ENCODE measurements around the gene BEND7. TPM values are rescaled to one million over a fixed set of nuclear protein-coding genes. Genes with fewer than 3 reads are reported as not detected.

BEND7 gene
- total RNA-seq, 3 donors from 2014 or later: 17.1 to 33.4 (median 28.7) TPM

- Histone ChIP-seq H3K9me3 (no peaks in the 10 kb centered on the region), H3K4me1 (ENCODE audit: low read depth) (no peaks in the 10 kb centered on the region), H3K36me3 (ENCODE audit: low read depth) (no peaks in the 10 kb centered on the region), H3K4me3 (no peak overlapping the region)
- no peak for TF ChIP-seq CTCF (IDR thresholded peaks at IDR 0.05)
- no peak for ATAC-seq
- no peak for DNase-seq
- intact Hi-C loops (cut with DNase I, micrococcal nuclease): no loop called here
Observed at GRCh38 chr10:13395540-13395939, 133.3 kb downstream of the BEND7 start.

DNA sequence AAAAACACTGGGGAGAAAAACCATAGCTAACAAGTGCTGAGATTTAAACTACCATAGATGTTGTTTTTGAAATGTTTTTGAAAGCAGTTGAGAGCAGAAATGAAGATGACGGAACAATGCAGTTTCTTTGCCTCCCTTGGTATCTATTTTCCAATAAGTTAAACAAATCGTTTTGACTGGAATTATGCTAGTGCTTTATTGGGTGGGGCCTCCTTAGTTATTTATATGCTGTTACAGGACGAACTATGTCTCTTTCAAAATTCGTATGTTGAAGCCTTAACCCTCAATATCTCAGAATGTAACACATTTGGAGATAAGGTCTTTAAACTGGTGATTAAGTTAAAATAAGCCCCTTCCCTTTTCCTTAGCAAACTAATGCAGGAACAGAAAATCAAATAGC lies 135.2 kb downstream of the BEND7 start:
- Histone ChIP-seq H3K9me3 (no peaks in the 10 kb centered on the region), H3K36me3 (ENCODE audit: low read depth) (no peaks in the 10 kb centered on the region), H3K4me3 (no peak overlapping the region), H3K4me1 (ENCODE audit: low read depth) (no peaks in the 10 kb centered on the region)
- intact Hi-C loops (cut with DNase I, micrococcal nuclease): no loop called here
- no peak for DNase-seq
- no peak for TF ChIP-seq CTCF (IDR thresholded peaks at IDR 0.05)
- no peak for ATAC-seq

DNA sequence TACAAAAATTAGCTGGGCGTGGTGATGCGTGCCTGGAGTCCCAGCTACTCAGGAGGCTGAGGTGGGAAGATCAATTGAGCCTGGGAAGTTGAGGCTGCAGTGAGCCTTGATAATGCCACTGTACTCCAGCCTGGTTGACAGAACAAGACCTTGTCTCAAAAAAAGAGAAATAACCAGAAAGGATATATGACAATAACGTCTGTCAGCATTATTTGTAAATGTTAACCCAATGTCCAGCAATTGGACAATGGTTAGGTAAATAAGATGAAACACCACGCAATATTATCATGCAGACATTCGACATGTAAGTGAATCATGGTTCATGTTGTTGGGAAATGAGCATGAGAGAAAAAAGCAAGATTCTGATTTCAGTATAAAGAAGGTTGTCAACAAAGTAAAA lies 136.1 kb downstream of the BEND7 start:
- Histone ChIP-seq H3K4me3 (no peak overlapping the region), H3K36me3 (ENCODE audit: low read depth) (no peaks in the 10 kb centered on the region), H3K9me3 (no peaks in the 10 kb centered on the region), H3K4me1 (ENCODE audit: low read depth) (no peaks in the 10 kb centered on the region)
- intact Hi-C loops (cut with DNase I, micrococcal nuclease): no loop called here
- TF ChIP-seq CTCF (IDR thresholded peaks at IDR 0.05): no peak
- no peak for ATAC-seq
- no peak for DNase-seq

Other genes with a start within 250 kb of the BEND7 start
- 10 to 100 TPM; 33.8 to 64.2 (median 53.6) TPM for gene PHYH, start 228.9 kb downstream of the BEND7 start, total RNA-seq
- 10 to 100 TPM; 32.3 to 40.3 (median 36.6) TPM for gene SEPHS1, start 180.7 kb downstream of the BEND7 start, total RNA-seq
- gene PRPF18, start 58.0 kb upstream of the BEND7 start, total RNA-seq: 10 to 100 TPM; 20.8 to 26.1 (median 25.9) TPM